Activated B cell treated with CpG ODN at 0.5 μM for 24 hours (primary cell): Measurements from ENCODE around the gene MDP1. TPM values are rescaled to one million over a fixed set of nuclear protein-coding genes. Genes with fewer than 3 reads are reported as not detected.
A peak's percentile ranks its signal among the peaks of the same experiment; 100 is the strongest.

ENCODE experiments used
- ATAC-seq: fragments of 200-7000 bp; cut with Tn5 transposase; one replicate; pipeline ENCODE4 v1.10.0; 2021; ENCODE audit warnings: low read depth, mild to moderate bottlenecking, moderate library complexity
- CTCF ChIA-PET: fragments of 350-600 bp; sonication (Branson Sonifier 250); formaldehyde crosslinking; loops from one replicate; lab custom pipeline; 2021; ENCODE audit warnings: antibody characterized with exemption; lab: Charles Lee
- POLR2A ChIA-PET: fragments of 350-600 bp; sonication (Branson Sonifier 250); formaldehyde crosslinking; loops from one replicate; lab custom pipeline; 2021; ENCODE audit warnings: antibody characterized with exemption; lab: Charles Lee
- DNase-seq: peaks from one replicate; pipeline ENCODE4 v3.0.0; 2022
- H3K27ac Mint-ChIP-seq: one replicate; pipeline ENCODE4 v1.8.0; 2020; ENCODE audit warnings: mixed read lengths
- H3K27me3 Mint-ChIP-seq: one replicate; pipeline ENCODE4 v1.8.0; 2021; ENCODE audit warnings: mixed read lengths
- H3K36me3 Mint-ChIP-seq: one replicate; pipeline ENCODE4 v1.8.0; 2021; ENCODE audit warnings: low read depth, mixed read lengths
- H3K4me1 Mint-ChIP-seq: one replicate; pipeline ENCODE4 v1.8.0; 2021; ENCODE audit warnings: mixed read lengths
- H3K4me3 Mint-ChIP-seq: one replicate; pipeline ENCODE4 v1.8.0; 2020; ENCODE audit warnings: mild to moderate bottlenecking, mixed read lengths
- H3K9me3 Mint-ChIP-seq: one replicate; pipeline ENCODE4 v1.8.0; 2020; ENCODE audit warnings: mixed read lengths
- CTCF ChIP-seq: fragments of 200-600 bp; IDR thresholded peaks from one replicate; pipeline ENCODE4 v1.8.0; 2022; ENCODE audit warnings: antibody characterized with exemption, mild to moderate bottlenecking
- intact Hi-C: fragments of 100-400 bp; cut with micrococcal nuclease; formaldehyde crosslinking; loops from one replicate; pipeline ENCODE4 v1.15.1; 2024
- total RNA-seq: library from RNA; stranded (reverse); gene quantifications from 2 replicates; pipeline ENCODE4 v1.2.3, GENCODE V29; 2022

Gene MDP1
- total RNA-seq, 1 donor from 2014 or later, result 16.3 TPM

GRCh38 chr14:24243336-24243836, 27.5 kb upstream of the MDP1 start:
- ChIA-PET CTCF (interaction anchor here (0.6 to 3.8 kb wide), 23 partner anchors 10 to 198 kb away, joined by 3 to 139 read pairs (median 6); partner anchors contain the start of genes CHMP4A, CIDEB, DHRS1 and GMPR2), POLR2A (interaction anchor here (1.2 to 11.1 kb wide), 31 partner anchors 8 to 922 kb away, joined by 3 to 242 read pairs (median 20); partner anchors contain the start of genes CBLN3, CHMP4A, CIDEB and DCAF11)
- Mint-ChIP-seq H3K36me3 (peaks cover 38% of the 10 kb centered on the region), H3K27ac (peak overlapping the region; percentile 100), H3K4me1 (peaks cover 64% of the 10 kb centered on the region), H3K9me3 (no peaks in the 10 kb centered on the region), H3K4me3 (peak overlapping the region; percentile 99), H3K27me3 (no peaks in the 10 kb centered on the region)
- TF ChIP-seq CTCF, result no peak
- ATAC-seq, result no peak
- intact Hi-C loops, result loop anchor here (1.0 to 2.0 kb wide), 3 partner anchors 35 to 193 kb away; no protein-coding TSS in a partner anchor
- DNase-seq, result no peak

GRCh38 chr14:24241829-24242443, 26.1 kb upstream of the MDP1 start:
- Mint-ChIP-seq H3K4me1 (peaks cover 68% of the 10 kb centered on the region), H3K27ac (peak overlapping the region; percentile 100), H3K36me3 (peaks cover 52% of the 10 kb centered on the region), H3K4me3 (peak overlapping the region; percentile 99), H3K9me3 (no peaks in the 10 kb centered on the region), H3K27me3 (no peaks in the 10 kb centered on the region)
- TF ChIP-seq CTCF, result no peak
- DNase-seq, result peak; percentile 91
- intact Hi-C loops, result loop anchor here (1.0 to 2.0 kb wide), 14 partner anchors 10 to 228 kb away; partner anchors contain the start of genes CHMP4A, DCAF11, GMPR2 and IRF9
- ATAC-seq, result peak; percentile 81
- CTCF ChIA-PET, result interaction anchor here (0.7 to 3.8 kb wide), 25 partner anchors 17 to 200 kb away, joined by 3 to 139 read pairs (median 6); partner anchors contain the start of genes CHMP4A, CIDEB, DHRS1 and IRF9
- POLR2A ChIA-PET, result interaction anchor here (0.6 to 11.1 kb wide), 51 partner anchors 9 to 1147 kb away, joined by 3 to 242 read pairs (median 7); partner anchors contain the start of genes ACIN1, C14orf119, CBLN3 and CHMP4A

GRCh38 chr14:24240110-24240918, 24.4 kb upstream of the MDP1 start:
- Mint-ChIP-seq H3K9me3 (no peaks in the 10 kb centered on the region), H3K4me1 (peaks cover 67% of the 10 kb centered on the region), H3K36me3 (peaks cover 68% of the 10 kb centered on the region), H3K4me3 (peak overlapping the region; percentile 99), H3K27ac (peak overlapping the region; percentile 59), H3K27me3 (no peaks in the 10 kb centered on the region)
- ATAC-seq (no peak), DNase-seq (no peak)
- CTCF ChIA-PET, result interaction anchor here (1.3 to 3.6 kb wide), 2 partner anchors 24 to 191 kb away, joined by 4 to 20 read pairs; partner anchors contain the start of gene MDP1
- POLR2A ChIA-PET, result interaction anchor here (3.0 to 11.1 kb wide), 6 partner anchors 8 to 60 kb away, joined by 38 to 242 read pairs (median 104); partner anchors contain the start of genes CHMP4A, DHRS1, GMPR2 and MDP1
- no peak for TF ChIP-seq CTCF
- intact Hi-C loops, result no loop called here

- ATAC-seq, result no peak
- ChIA-PET CTCF (interaction anchor here (1.1 to 1.8 kb wide), 4 partner anchors 23 to 193 kb away, joined by 3 to 4 read pairs (median 4); partner anchors contain the start of gene MDP1), POLR2A (interaction anchor here (0.5 to 11.1 kb wide), 13 partner anchors 10 to 191 kb away, joined by 3 to 242 read pairs (median 3); partner anchors contain the start of genes CBLN3, CHMP4A, DHRS1 and KHNYN)
- Mint-ChIP-seq H3K27me3 (no peaks in the 10 kb centered on the region), H3K4me1 (peaks cover 71% of the 10 kb centered on the region), H3K9me3 (no peaks in the 10 kb centered on the region), H3K36me3 (peaks cover 78% of the 10 kb centered on the region), H3K4me3 (peak overlapping the region; percentile 45), H3K27ac (peak overlapping the region; percentile 54)
- intact Hi-C loops, result no loop called here
- no peak for DNase-seq
- no peak for TF ChIP-seq CTCF
Observed at GRCh38 chr14:24238527-24239037, 22.7 kb upstream of the MDP1 start.
